OCI-LY7 (cell line): ENCODE measurements around the gene ZDHHC13.

Experiments
- EZH2phosphoT487 ChIP-seq: fragments of 200-600 bp; sonication (generic); IDR thresholded peaks from 2 replicates; pipeline ENCODE4 v1.6.1; 2018; ENCODE audit warnings: low read depth, borderline replicate concordance, mild to moderate bottlenecking, mixed run types, antibody characterized with exemption, low read length, moderate library complexity, mixed read lengths
- TF ChIP-seq, protein P1 (sequence below): fragments of 200-600 bp; sonication (generic); conservative IDR thresholded peaks from 2 replicates; pipeline ENCODE4 v1.5.1; 2014; ENCODE audit warnings: mild to moderate bottlenecking, antibody characterized with exemption, low read length, moderate library complexity, mixed read lengths

DNA sequence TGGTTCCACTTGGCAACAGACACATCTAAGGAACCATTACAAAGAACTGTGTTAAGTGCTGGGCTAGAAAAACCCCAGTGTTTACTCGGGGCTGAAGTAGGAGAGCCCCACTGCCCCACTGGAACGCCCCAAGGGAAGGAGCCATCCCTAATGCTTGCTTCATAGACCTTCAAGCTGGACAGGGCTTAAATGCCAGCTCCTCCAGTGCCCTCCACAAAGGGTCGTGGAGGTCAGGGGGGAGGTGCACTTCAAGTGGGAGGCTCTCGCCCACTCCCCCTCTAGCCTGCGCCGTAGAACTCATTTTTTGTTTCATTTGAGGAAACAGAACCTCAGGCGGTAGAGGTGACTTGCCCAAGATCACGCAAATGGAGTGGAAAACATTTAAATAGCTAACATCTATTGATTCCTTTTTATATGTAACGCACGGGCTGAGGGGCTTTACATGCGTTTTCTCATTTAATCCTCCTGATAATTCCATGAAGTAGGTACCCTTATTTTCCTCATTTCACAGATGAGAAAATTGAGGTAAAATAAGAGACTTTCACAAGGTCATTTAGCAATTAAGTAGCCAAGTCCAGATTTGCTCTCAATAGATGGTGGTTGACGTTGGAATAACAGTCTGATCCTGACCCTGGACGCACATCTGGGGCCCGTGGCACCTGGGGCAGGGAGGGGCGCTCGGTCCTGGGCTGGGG lies 545 bp upstream of the ZDHHC13 start:
- TF ChIP-seq, protein P1, sequence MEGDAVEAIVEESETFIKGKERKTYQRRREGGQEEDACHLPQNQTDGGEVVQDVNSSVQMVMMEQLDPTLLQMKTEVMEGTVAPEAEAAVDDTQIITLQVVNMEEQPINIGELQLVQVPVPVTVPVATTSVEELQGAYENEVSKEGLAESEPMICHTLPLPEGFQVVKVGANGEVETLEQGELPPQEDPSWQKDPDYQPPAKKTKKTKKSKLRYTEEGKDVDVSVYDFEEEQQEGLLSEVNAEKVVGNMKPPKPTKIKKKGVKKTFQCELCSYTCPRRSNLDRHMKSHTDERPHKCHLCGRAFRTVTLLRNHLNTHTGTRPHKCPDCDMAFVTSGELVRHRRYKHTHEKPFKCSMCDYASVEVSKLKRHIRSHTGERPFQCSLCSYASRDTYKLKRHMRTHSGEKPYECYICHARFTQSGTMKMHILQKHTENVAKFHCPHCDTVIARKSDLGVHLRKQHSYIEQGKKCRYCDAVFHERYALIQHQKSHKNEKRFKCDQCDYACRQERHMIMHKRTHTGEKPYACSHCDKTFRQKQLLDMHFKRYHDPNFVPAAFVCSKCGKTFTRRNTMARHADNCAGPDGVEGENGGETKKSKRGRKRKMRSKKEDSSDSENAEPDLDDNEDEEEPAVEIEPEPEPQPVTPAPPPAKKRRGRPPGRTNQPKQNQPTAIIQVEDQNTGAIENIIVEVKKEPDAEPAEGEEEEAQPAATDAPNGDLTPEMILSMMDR, result no peak
- TF ChIP-seq EZH2phosphoT487, result no peak
